Middle frontal gyrus (tissue), 1 donor: ENCODE results near the gene C6orf62.
"Not testable (repeated sequence)": the region's sequence is repeated elsewhere in the genome, so short reads cannot be mapped to it uniquely, and the experiment has no call there.

Source experiments
- DNase-seq: peaks from one replicate; pipeline ENCODE4 v3.0.0-alpha.2; 2015; ENCODE audit warnings: low spot score; ENCODE audit errors: extremely low spot score

Gene C6orf62

DNA sequence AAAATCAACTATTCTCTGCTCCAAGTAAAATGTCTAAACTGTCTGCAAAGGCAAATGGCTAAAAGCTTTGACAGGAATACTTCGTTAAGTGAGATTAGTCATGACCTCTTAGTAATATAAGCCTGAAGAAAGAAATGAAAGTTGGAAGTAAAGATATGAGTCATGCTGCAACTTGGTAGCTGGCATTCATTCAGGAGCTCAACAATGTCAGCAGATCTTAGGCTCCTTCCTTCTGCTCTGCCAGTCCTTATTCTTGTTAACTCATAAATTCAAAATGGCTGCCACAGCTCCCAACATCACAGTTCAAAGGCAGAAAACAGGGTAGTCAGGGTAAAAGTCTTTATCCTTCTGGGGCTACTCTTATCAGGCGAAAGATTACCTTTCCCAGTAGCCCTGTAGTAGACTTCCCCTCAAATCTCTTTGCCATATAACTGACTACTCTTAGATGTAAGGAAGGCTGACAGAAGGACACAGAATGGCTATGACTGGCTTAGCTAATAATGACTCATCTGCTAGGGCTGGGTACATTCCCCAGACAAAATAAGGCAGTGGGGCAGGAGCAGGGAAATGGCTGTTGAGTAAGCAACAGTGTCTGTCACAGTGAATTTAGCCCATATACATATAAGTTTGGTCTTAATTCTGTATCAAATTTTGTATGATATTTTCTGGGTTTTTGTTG, 24.4 kb upstream of the C6orf62 start:
- DNase-seq: no peak

- DNase-seq: no peak
Measured at GRCh38 chr6:24742216-24742738, 23.3 kb upstream of the C6orf62 start.

- DNase-seq: no peak
Measured at GRCh38 chr6:24740861-24741260, 21.9 kb upstream of the C6orf62 start.

- no peak for DNase-seq
Measured at GRCh38 chr6:24738741-24739140, 19.8 kb upstream of the C6orf62 start.

DNA sequence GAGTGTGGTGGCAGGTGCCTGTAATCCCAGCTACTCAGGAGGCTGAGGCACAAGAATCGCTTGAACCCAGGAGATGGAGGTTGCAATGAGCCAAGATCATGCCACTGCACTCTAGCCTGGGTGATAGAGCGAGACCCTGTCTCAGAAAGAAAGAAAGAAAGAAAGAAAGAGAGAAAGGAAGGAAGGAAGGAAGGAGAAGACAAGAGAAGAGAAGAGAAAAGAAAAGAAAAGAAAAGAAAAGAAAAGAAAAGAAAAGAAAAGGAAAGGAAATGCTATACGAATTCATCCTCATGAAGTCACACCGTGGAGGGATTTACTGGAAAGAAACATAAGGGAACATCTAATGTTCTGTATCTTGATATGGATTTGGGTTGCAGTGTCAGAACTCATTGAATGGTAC, 15.8 kb upstream of the C6orf62 start:
- DNase-seq: not testable (repeated sequence)

DNA sequence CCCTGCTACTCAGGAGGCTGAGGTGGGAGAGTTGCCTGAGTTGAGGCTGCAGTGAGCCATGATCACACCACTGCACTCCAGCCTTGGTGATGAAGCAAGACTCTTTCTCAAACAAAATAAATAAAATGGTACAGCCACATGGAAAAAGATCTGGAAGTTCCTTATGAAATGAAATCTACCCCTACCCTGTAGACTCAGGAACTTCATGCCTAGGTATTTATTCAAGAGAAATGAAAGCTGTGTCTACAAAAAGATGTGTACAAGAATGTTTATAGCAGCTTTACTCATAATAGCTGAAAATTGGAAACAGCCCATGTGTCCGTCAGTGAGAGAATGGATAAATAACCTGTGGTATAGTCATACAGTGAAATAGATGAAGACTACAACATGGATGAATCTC, 15.2 kb upstream of the C6orf62 start:
- DNase-seq: no peak

- DNase-seq: not testable (repeated sequence)
Measured at GRCh38 chr6:24731456-24732134, 12.6 kb upstream of the C6orf62 start.

GRCh38 chr6:24730653-24731052, 11.7 kb upstream of the C6orf62 start:
- DNase-seq: not testable (repeated sequence)

GRCh38 chr6:24723270-24723669, 4.3 kb upstream of the C6orf62 start:
- no peak for DNase-seq

- DNase-seq: peak; percentile 79
Measured at GRCh38 chr6:24721461-24722215, 2.7 kb upstream of the C6orf62 start.

GRCh38 chr6:24720604-24721460, 1.9 kb upstream of the C6orf62 start:
- DNase-seq: peak; percentile 99

- DNase-seq: no peak
Measured at GRCh38 chr6:24720131-24720603, 1.2 kb upstream of the C6orf62 start.

DNA sequence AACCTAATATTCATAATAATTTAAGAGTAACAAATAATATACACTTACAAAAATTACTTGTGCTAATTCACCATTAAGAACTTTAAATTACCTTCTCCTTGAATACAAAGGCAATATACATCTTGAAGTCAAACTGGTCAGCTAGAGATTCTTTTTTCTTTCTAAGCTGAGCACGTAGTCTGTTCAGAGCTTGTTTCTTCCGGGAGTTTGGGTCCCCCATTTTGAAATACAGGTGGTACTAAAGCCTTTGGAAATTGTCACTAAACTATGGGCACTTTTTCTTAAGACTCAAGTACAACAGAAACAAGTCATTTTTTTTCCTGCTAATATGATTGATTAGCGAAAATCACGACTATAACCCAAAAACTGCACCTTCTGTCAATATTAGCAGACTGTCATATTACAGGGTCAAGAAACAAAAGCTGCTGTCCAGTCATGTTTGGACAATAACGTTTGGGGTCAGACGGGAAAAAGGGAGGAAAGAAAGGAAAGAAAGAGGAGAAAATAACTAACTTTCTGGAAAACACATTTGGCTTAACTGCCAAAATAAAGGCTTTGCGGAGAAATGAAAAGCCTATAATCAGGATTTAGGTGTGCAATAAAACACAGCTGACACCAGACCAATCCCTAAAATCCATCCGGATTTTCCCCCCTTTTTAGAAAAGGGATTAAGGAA, 367 bp downstream of the C6orf62 start:
- DNase-seq: no peak

- not testable (repeated sequence) for DNase-seq
Measured at GRCh38 chr6:24716602-24717148, 2.3 kb downstream of the C6orf62 start.

GRCh38 chr6:24710519-24711303, 8.2 kb downstream of the C6orf62 start:
- DNase-seq: no peak

DNA sequence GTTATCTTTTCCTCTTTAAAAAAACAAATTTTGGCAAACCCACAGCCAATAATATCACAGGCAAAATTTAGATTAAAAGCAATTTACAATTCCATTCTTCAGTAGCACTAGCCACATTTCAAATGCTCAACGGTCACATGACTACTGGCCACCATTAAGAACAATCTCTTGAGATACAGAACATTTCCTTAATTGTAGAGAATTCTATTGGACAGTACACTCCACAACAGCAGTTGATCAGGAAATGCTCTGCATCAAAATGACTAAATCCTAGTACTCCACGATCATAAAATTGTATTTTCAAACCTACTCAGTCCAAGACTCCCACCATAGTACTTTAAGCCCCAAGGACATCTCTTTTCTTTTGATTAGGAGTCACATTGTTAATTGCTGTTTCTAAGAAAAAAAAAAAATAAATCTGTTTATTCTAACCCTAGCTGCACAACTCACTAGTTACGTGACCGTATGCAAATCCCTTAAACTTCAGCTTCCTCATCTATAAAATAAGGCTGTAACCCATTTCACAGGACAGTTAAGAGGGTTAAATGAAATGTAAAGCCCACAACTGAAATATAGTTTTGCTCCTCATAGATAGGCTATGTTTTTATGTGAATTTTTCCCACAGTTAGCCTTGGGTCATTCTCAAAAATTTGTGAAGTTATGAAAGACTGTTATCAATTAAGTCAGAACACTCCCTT, 9.8 kb downstream of the C6orf62 start:
- DNase-seq: no peak

DNA sequence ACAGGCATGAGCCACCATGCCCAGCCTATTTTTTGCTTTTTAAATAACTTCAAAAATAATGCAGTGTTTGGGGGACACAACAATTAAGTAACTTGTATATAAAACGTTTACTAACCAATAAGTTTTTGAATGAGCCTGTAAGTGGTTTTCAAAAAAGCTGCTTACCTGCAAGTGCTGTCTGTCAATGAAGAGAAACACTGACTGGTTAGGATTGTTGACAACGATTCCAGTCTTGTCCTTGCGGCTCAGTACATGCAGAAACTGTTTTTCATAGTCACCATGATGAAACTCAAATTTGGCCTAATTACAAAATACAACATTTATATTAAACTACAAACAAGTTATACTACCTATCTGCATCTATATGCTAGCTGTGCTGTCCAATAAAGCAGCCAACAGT, 10.3 kb downstream of the C6orf62 start:
- DNase-seq: no peak

- DNase-seq: no peak
Measured at GRCh38 chr6:24704468-24704867, 14.5 kb downstream of the C6orf62 start.
